DOHH2 (cell line): ENCODE results near the gene GPC6.

Experiments used
- H3F3A ChIP-seq: fragments of 200-600 bp; sonication (generic), shearing (Covaris generic); 2 replicates; pipeline ENCODE4 v1.6.0; 2016; ENCODE audit warnings: antibody characterized with exemption, mild to moderate bottlenecking; ENCODE audit not compliant: control insufficient read depth, insufficient read depth
- H3K27ac ChIP-seq: fragments of 200-600 bp; sonication (generic); 2 replicates; pipeline ENCODE4 v1.5.1; 2014; ENCODE audit warnings: low read depth, mild to moderate bottlenecking, low read length, moderate library complexity
- H3K27me3 ChIP-seq: fragments of 200-600 bp; sonication (generic); 2 replicates; pipeline ENCODE4 v1.6.1; 2014; ENCODE audit warnings: mild to moderate bottlenecking, low read length, mixed read lengths; ENCODE audit not compliant: control insufficient read depth
- H3K36me3 ChIP-seq: fragments of 200-600 bp; sonication (generic); 2 replicates; pipeline ENCODE4 v1.6.1; 2014; ENCODE audit warnings: mild to moderate bottlenecking, low read length, moderate library complexity, mixed read lengths; ENCODE audit not compliant: control insufficient read depth
- H3K4me1 ChIP-seq: fragments of 200-600 bp; sonication (generic); 2 replicates; pipeline ENCODE4 v1.6.1; 2014; ENCODE audit warnings: mild to moderate bottlenecking, low read length, mixed read lengths; ENCODE audit not compliant: control insufficient read depth
- H3K4me2 ChIP-seq: fragments of 200-600 bp; sonication (generic); 2 replicates; pipeline ENCODE4 v1.6.0; 2014; ENCODE audit warnings: mild to moderate bottlenecking, low read length, moderate library complexity
- H3K4me3 ChIP-seq: fragments of 200-600 bp; sonication (generic); 2 replicates; pipeline ENCODE4 v1.5.1; 2014; ENCODE audit warnings: mild to moderate bottlenecking, low read length, mixed read lengths
- H3K79me2 ChIP-seq: fragments of 200-600 bp; sonication (generic); 2 replicates; pipeline ENCODE4 v1.6.1; 2014; ENCODE audit warnings: mild to moderate bottlenecking, low read length, mixed read lengths; ENCODE audit not compliant: control insufficient read depth
- H3K9me2 ChIP-seq: fragments of 200-600 bp; sonication (generic); replicated peaks from 2 replicates; pipeline ENCODE4 v1.6.1; 2014; ENCODE audit warnings: mild to moderate bottlenecking, low read length, mixed read lengths; ENCODE audit not compliant: control insufficient read depth
- H3K9me3 ChIP-seq: fragments of 200-600 bp; sonication (generic); 2 replicates; pipeline ENCODE4 v1.6.1; 2014; ENCODE audit warnings: antibody characterized with exemption, low read length, mixed read lengths; ENCODE audit not compliant: control insufficient read depth, insufficient read depth
- H4K20me1 ChIP-seq: fragments of 200-600 bp; sonication (generic); 2 replicates; pipeline ENCODE4 v1.6.0; 2014; ENCODE audit warnings: low read depth, mild to moderate bottlenecking, antibody characterized with exemption, low read length, moderate library complexity; ENCODE audit not compliant: control insufficient read depth, insufficient read depth
- EZH2phosphoT487 ChIP-seq: fragments of 200-600 bp; sonication (generic); IDR thresholded peaks from 2 replicates; pipeline ENCODE4 v1.6.1; 2017; ENCODE audit warnings: borderline replicate concordance, mild to moderate bottlenecking, antibody characterized with exemption, low read length, moderate library complexity, mixed read lengths
- TF ChIP-seq, protein P1 (sequence below): fragments of 200-600 bp; sonication (generic); IDR thresholded peaks from one replicate; pipeline ENCODE4 v1.5.1; 2014; ENCODE audit warnings: antibody characterized with exemption, mild to moderate bottlenecking, low read depth, low read length; ENCODE audit not compliant: poor library complexity, severe bottlenecking

Gene GPC6

DNA sequence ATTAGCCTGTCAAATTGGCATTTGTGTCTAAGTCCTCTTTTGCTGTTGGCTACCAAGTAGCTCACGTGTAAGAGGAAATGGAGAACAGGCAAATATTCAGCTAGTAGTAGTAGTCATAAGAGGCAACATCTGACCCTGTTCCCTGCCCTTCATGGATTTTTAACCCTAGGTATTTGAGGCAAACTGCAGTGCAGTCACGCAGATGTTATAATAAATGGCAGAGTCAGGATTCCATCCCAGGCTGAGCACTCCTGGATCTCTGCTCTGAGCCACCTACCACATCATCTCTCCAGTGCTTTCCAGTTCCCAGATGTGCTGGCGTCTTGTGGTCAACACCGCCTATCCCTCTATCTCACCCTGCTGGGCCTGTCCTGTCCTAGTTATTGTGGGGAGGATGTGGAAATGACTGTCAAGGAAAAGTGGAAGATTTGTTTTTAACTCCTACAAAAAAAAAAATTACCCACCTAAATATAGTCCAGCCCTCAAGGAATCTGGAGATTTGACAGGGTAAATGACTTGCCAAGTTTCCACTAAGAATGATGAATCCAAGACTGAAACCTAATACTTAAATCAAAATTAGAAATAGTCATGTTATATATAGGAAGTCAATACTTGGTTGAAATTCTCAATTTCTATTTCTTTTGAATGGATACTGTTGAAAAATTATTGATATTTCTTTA lies 322.9 kb downstream of the GPC6 start:
- H3K27ac ChIP-seq, result no peak overlapping the region
- H3K9me2 ChIP-seq, result no peaks in the 10 kb centered on the region
- no peaks in the 10 kb centered on the region for H3K79me2 ChIP-seq
- no peaks in the 10 kb centered on the region for H3K9me3 ChIP-seq
- H3K4me2 ChIP-seq, result no peak overlapping the region
- TF ChIP-seq, protein P1, sequence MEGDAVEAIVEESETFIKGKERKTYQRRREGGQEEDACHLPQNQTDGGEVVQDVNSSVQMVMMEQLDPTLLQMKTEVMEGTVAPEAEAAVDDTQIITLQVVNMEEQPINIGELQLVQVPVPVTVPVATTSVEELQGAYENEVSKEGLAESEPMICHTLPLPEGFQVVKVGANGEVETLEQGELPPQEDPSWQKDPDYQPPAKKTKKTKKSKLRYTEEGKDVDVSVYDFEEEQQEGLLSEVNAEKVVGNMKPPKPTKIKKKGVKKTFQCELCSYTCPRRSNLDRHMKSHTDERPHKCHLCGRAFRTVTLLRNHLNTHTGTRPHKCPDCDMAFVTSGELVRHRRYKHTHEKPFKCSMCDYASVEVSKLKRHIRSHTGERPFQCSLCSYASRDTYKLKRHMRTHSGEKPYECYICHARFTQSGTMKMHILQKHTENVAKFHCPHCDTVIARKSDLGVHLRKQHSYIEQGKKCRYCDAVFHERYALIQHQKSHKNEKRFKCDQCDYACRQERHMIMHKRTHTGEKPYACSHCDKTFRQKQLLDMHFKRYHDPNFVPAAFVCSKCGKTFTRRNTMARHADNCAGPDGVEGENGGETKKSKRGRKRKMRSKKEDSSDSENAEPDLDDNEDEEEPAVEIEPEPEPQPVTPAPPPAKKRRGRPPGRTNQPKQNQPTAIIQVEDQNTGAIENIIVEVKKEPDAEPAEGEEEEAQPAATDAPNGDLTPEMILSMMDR, result no peak
- no peak for TF ChIP-seq EZH2phosphoT487
- H3K27me3 ChIP-seq, result no peaks in the 10 kb centered on the region
- no peak overlapping the region for H3K4me3 ChIP-seq
- no peaks in the 10 kb centered on the region for H3K36me3 ChIP-seq
- no peaks in the 10 kb centered on the region for H3F3A ChIP-seq
- H3K4me1 ChIP-seq, result no peaks in the 10 kb centered on the region
- no peaks in the 10 kb centered on the region for H4K20me1 ChIP-seq

DNA sequence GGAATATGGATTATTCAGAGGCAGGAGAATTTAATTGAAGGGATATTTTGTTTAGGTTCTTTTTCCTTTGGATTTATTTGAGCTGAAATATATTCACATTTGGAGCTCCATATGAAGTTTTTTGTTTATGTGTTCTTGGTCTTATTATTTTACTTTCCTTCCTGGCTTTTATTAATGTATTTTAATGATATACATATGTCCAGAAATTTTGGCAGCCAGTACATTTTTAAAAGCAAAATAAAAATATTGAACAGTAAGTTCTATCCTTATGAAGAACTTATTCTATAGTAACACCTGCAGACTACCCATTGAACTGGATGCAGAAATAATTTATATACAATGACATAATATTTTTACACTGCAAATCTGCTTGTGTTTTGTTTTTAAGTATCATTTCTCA lies 323.6 kb downstream of the GPC6 start:
- H4K20me1 ChIP-seq, result no peaks in the 10 kb centered on the region
- no peaks in the 10 kb centered on the region for H3K9me3 ChIP-seq

DNA sequence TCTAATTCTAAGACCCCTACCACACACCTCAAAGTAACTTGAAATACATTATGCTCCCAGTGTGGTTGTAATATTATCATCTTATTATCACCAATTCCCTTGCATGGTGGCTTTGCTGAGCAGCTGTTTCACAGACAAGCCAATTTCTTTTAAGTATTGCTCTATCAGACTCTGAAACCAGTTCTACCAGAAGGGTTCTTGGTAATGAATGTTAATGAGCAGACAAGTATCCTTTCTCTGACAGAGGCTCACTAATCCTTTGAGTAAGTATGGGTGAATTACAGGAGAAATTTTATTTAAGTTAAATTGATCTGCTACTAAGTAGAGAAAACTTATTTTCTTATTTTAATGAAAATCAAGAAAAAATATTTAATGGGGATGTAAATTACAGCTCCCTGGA lies 326.0 kb downstream of the GPC6 start:
- no peaks in the 10 kb centered on the region for H3K4me1 ChIP-seq
- H3K9me2 ChIP-seq, result no peaks in the 10 kb centered on the region
- H3K9me3 ChIP-seq, result no peaks in the 10 kb centered on the region
- no peak overlapping the region for H3K27ac ChIP-seq
- H3K36me3 ChIP-seq, result no peaks in the 10 kb centered on the region
- H3K4me2 ChIP-seq, result no peak overlapping the region
- H4K20me1 ChIP-seq, result no peaks in the 10 kb centered on the region
- no peak for TF ChIP-seq EZH2phosphoT487
- TF ChIP-seq, protein P1, result no peak
- no peaks in the 10 kb centered on the region for H3K27me3 ChIP-seq
- no peak overlapping the region for H3K4me3 ChIP-seq
- H3K79me2 ChIP-seq, result no peaks in the 10 kb centered on the region
- no peaks in the 10 kb centered on the region for H3F3A ChIP-seq

More for the DNA sequence above, 323.6 kb downstream of the GPC6 start:
- Histone ChIP-seq H3F3A (no peaks in the 10 kb centered on the region), H3K4me1 (no peaks in the 10 kb centered on the region), H3K79me2 (no peaks in the 10 kb centered on the region), H3K27ac (no peak overlapping the region), H3K4me3 (no peak overlapping the region), H3K27me3 (no peaks in the 10 kb centered on the region), H3K4me2 (no peak overlapping the region), H3K36me3 (no peaks in the 10 kb centered on the region), H3K9me2 (no peaks in the 10 kb centered on the region)
- TF ChIP-seq, protein P1, result no peak
- no peak for TF ChIP-seq EZH2phosphoT487

DNA sequence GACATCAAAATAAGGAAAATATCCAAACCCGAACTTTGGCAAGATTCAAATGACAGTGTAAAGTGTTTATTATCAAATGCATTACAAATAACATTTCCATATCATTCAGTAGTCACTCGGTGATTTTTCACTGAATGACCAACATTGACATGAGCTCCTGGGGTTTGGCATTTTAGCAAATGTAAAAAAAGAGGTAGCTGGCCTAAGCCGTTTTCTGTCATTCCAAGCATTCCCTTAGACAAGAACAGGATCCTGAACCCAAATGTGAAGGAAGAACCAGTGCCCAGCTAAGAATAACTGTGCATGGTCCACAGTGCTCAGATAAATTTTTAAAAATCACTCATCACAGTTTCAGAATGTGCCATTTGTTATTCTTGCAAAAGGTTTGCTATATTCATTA lies 327.9 kb downstream of the GPC6 start:
- Histone ChIP-seq H3K27ac (no peak overlapping the region), H4K20me1 (no peaks in the 10 kb centered on the region), H3K4me2 (no peak overlapping the region), H3K9me2 (no peaks in the 10 kb centered on the region), H3K4me1 (no peaks in the 10 kb centered on the region), H3K4me3 (no peak overlapping the region), H3K36me3 (no peaks in the 10 kb centered on the region), H3K9me3 (no peaks in the 10 kb centered on the region), H3K27me3 (no peaks in the 10 kb centered on the region), H3F3A (no peaks in the 10 kb centered on the region), H3K79me2 (no peaks in the 10 kb centered on the region)
- TF ChIP-seq, protein P1, result no peak
- no peak for TF ChIP-seq EZH2phosphoT487
